Stomach (tissue), 4 donors: Measurements from ENCODE around the gene MTMR3.

Experiments used
- EP300 ChIP-seq: sonication (generic); formaldehyde crosslinking; IDR thresholded peaks from one replicate; pipeline ENCODE4 v1.6.1; 2017; ENCODE audit warnings: antibody characterized with exemption
- TF ChIP-seq, protein P1 (sequence below), 7 experiments: fragments of 450-650 bp in 4 of 7; fragments of 200-600 bp in 3 of 7; sonication (generic) in 3 of 7; IDR thresholded peaks; one replicate each; pipeline ENCODE4 v1.5.1; 2016 to 2019; ENCODE audit warnings: antibody characterized with exemption in 7 of 7, control low read depth in 2 of 7, mild to moderate bottlenecking in 1 of 7

DNA sequence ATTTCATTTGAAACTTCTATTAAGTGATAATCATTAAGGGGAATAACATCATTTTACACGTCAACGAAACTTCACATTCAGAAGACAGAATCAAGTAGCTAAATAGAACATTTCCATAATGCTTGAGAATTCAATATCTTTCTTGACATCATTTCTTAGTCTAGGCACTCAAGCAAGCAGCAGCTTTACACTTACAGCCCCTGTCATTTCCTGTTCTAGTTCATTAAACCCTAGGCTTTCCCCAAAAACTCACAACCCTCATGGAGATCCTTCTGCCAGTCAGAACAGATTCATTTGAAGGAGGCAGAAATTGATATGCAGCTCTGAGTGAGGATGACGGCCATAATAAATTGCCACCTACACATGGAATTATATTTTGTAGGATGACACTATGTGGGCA is 192.0 kb downstream of the MTMR3 start:
- TF ChIP-seq, protein P1, sequence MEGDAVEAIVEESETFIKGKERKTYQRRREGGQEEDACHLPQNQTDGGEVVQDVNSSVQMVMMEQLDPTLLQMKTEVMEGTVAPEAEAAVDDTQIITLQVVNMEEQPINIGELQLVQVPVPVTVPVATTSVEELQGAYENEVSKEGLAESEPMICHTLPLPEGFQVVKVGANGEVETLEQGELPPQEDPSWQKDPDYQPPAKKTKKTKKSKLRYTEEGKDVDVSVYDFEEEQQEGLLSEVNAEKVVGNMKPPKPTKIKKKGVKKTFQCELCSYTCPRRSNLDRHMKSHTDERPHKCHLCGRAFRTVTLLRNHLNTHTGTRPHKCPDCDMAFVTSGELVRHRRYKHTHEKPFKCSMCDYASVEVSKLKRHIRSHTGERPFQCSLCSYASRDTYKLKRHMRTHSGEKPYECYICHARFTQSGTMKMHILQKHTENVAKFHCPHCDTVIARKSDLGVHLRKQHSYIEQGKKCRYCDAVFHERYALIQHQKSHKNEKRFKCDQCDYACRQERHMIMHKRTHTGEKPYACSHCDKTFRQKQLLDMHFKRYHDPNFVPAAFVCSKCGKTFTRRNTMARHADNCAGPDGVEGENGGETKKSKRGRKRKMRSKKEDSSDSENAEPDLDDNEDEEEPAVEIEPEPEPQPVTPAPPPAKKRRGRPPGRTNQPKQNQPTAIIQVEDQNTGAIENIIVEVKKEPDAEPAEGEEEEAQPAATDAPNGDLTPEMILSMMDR (IDR thresholded peaks at IDR 0.05), result no peak
- TF ChIP-seq EP300, result no peak
